HG03139 (cell line): Measurements from ENCODE around the gene HAT1.

ENCODE experiments used
- ATAC-seq: cut with Tn5 transposase; IDR thresholded peaks from one replicate; pipeline ENCODE4 v1.9.1; 2021; ENCODE audit not compliant: unreplicated experiment

Gene HAT1

GRCh38 chr2:171919453-171919852 is 2.8 kb upstream of the HAT1 start:
- ATAC-seq = no peak

GRCh38 chr2:171921970-171922229 is 361 bp upstream of the HAT1 start:
- ATAC-seq = no peak

- no peak for ATAC-seq
Observed at GRCh38 chr2:171923206-171923605, 945 bp downstream of the HAT1 start.

- ATAC-seq = no peak
Observed at GRCh38 chr2:171924170-171924942, 2.1 kb downstream of the HAT1 start.

GRCh38 chr2:171930385-171930784 is 8.1 kb downstream of the HAT1 start:
- ATAC-seq = no peak

GRCh38 chr2:171939058-171939742 is 16.9 kb downstream of the HAT1 start:
- ATAC-seq = no peak

- no peak for ATAC-seq
Observed at GRCh38 chr2:171939743-171940071, 17.4 kb downstream of the HAT1 start.

- ATAC-seq = no peak
Observed at GRCh38 chr2:171941316-171941699, 19.0 kb downstream of the HAT1 start.

- no peak for ATAC-seq
Observed at GRCh38 chr2:171943869-171944268, 21.6 kb downstream of the HAT1 start.

GRCh38 chr2:171952276-171952675 is 30.0 kb downstream of the HAT1 start:
- no peak for ATAC-seq

GRCh38 chr2:171952748-171953147 is 30.5 kb downstream of the HAT1 start:
- no peak for ATAC-seq

- ATAC-seq = no peak
Observed at GRCh38 chr2:171956135-171956825, 34.0 kb downstream of the HAT1 start.

- ATAC-seq = no peak
Observed at GRCh38 chr2:171957061-171957460, 34.8 kb downstream of the HAT1 start.

- no peak for ATAC-seq
Observed at GRCh38 chr2:171958475-171958874, 36.2 kb downstream of the HAT1 start.

- ATAC-seq = no peak
Observed at GRCh38 chr2:171959998-171960397, 37.7 kb downstream of the HAT1 start.

GRCh38 chr2:171960570-171960969 is 38.3 kb downstream of the HAT1 start:
- ATAC-seq = no peak

GRCh38 chr2:171963198-171963597 is 40.9 kb downstream of the HAT1 start:
- no peak for ATAC-seq

- no peak for ATAC-seq
Observed at GRCh38 chr2:171964308-171964707, 42.0 kb downstream of the HAT1 start.

- no peak for ATAC-seq
Observed at GRCh38 chr2:171965238-171965637, 43.0 kb downstream of the HAT1 start.

GRCh38 chr2:171965661-171966060 is 43.4 kb downstream of the HAT1 start:
- ATAC-seq = no peak

GRCh38 chr2:171966235-171966634 is 44.0 kb downstream of the HAT1 start:
- ATAC-seq = no peak

GRCh38 chr2:171966688-171967087 is 44.4 kb downstream of the HAT1 start:
- ATAC-seq = no peak
